NCI-H524 treated with DMSO at 0.1 percent for 48 hours (cell line): ENCODE results near the gene IL31RA.
"Not testable (repeated sequence)": the region's sequence is repeated elsewhere in the genome, so short reads cannot be mapped to it uniquely, and the experiment has no call there.

Source experiments
- DNase-seq: peaks from one replicate; lab custom pipeline; 2025; lab: John Stamatoyannopoulos, UW

Gene IL31RA

GRCh38 chr5:55850839-55851674, at the start of gene IL31RA:
IL31RA (plus strand) TSS chr5:55851357; CDS start chr5:55851571, 214 bp downstream.
- no peak for DNase-seq

DNA sequence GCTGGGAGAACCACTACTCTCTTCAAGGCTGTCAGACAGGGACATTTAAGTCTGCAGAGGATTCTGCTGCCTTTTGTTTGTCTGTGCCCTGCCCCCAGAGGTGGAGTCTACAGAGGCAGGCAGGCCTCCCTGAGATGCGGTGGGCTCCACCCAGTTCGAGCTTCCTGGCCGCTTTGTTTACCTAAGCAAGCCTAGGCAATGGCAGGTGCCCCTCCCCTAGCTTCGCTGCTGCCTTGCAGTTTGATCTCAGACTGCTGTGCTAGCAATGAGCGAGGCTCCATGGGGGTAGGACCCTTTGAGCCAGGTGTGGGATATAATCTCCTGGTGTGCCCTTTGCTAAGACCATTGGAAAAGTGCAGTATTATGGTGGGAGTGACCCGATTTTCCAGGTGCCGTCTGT, 42.3 kb upstream of the IL31RA start:
- not testable (repeated sequence) for DNase-seq

DNA sequence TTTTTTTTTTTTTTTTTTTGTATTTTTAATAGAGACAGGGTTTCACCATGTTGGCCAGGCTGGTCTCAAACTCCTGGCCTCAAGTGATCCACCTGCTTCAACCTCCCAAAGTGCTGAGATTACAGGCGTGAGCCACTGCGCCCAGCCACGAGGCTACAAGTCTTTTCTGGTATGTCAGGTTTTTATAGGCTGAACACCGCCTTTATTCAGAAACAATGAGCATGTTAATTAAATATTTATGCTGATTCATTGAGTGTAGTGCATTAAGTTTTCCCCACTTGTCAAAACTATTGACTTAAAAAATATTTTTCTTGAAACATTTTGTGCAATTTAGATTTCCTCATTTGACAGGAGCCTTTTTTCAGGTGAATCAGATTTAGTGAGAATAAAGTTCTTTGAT, 35.2 kb upstream of the IL31RA start:
- DNase-seq, result not testable (repeated sequence)

DNA sequence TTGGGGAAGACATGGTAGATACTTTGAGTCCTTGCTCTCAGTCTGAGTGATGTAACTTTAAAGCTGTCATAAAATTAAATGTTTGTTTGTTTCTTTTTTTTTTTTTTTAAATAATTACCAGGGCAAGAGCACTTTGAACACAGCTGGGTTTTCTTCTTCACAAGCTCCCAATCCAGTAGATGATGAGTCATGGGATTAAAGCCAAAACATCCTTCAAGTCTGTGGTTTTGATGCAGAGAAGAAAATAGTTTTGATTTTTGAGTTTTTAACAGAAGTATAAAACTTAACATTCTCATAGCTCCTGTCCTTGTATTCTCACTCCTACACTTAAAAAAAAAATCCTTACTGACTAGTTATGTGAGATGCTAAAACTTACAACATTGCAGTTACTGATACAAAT, 34.8 kb upstream of the IL31RA start:
- DNase-seq, result no peak

DNA sequence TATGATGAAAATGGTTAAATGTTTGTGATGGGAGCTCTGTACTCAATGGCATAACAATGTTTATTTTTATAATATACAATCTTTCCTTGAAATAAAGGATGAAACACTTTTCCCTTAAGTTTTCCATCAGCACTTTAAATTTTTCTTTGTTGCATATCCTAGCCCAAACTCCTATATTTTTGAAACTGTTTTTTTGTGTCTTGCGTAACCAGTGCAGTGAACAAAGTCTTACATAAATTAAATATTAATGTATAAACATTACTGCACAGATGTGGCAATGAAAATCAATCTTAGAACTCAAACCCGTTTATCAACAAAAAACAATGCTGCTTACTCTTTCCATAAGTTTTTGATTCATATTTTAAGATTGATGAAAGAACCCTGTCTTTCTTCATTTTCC, 34.1 kb upstream of the IL31RA start:
- DNase-seq, result no peak

DNA sequence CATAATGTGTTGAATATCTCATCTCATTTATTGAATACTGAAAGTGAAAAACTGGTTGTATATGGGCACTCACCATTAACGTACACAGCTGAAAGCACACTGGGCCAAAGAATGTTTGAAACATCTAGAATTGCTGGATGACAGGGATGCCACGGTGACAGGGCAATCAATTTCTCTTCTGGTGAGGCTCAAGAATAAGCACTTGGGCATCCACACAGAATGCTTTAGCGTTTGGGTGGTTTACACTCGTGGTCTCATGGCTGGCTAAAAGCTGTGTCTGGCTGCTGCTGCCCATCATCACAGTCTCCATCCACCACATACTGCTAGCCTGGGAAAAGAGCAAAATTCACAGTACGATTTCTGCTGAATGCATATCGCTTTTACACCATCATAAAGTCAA, 30.7 kb upstream of the IL31RA start:
- no peak for DNase-seq

DNA sequence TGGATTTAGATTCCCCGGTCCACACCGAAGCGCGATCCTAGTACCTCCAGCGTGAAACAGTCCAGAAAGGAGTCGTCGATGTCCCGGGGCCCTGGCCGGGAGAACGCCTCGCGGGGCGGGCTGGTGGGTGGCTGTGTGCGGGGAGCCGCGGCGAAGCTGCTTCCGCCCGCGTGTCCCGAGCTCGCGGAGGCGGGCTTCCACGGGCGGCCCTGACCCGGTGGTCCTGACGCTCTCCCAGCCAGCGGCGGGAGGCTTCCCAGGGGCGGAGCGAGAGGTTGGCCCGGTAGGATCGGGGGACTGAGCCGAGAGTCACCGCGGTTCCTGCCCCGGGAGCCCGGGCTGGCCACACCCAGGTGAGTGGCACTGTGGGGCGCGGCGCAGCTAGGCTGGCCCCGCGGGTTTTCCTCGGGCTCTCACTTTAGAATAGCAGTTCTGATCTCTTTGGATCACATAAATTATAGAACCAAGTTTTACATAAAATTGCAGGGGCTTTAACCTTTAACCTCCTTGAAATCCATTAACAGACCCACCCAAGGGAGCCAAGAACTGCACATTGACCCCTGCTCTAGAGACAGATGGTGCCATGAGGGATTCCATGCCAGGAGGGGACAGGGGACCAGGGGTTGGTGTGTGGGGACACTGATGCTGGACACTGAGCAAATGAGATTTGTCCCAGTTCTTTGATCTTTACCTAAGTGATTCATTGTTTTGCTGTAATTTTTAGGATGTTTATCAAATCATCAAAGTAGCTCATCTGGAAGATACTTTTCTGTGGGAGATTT, 29.2 kb upstream of the IL31RA start:
- DNase-seq, result no peak

DNA sequence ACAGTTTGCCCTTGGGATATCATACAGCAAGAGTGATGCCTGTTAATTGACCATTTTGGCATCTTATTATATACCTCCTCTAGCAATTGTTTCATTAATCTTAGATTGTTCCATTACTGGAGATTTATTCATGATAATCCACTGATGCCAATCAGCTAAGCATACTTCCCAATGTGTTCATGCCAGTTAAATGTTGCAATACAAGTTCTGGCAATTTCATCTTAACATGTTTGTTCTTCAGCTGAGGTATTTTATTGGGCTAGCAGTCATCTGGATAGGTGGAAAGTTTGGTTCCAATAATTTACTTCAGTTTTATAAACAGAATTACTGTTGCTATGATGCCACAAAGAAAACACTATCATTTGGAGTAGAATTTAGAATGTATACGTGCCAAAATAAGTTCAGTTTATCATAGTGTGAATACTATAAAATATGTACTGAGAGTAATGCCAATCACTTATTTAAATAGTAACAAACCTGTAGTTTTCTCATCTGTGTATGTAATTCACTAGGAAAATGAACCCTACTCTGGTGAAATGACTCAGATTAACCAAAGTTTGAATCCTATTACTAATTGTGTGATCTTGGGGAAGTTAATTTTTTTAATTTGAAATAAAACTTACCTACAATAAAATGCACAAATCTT, 27.9 kb upstream of the IL31RA start:
- no peak for DNase-seq

DNA sequence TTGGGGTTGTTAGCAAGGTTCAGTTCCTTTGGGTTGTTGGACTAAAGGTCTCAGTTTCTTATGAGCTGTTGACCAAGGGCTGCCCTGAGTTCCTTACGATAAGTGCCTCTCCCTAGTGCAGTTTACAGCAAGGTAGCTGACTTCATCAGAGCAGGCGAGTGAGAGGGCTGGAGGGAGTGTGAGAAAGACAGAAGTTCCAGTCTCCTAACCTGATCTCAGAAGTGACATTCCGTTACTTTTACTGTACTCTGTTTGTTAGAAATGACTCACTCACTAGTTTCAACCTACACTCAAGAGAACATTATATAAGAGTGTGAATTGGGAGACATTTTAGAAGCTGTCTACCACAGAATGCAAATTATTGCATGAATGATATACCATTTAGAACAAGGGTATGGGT, 21.2 kb upstream of the IL31RA start:
- DNase-seq, result no peak

DNA sequence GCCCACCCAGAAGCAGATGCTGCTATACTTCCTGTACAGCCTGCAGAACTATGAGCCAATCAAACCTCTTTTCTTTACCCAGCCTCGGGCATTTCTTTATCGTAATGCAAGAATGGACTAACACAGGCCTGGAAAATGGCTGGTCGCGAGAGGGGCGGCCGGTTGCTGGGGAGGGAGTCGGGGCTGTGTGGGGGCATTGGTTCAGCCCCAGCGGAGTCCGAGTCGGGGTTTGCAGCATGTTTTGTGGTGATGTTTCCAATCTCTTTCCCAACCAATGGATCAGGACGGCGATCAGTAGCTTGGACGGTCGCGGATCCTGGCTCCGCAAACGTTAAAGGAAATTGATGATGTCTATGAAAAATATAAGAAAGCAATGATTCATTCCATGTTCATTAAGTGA, 18.7 kb upstream of the IL31RA start:
- DNase-seq, result no peak

DNA sequence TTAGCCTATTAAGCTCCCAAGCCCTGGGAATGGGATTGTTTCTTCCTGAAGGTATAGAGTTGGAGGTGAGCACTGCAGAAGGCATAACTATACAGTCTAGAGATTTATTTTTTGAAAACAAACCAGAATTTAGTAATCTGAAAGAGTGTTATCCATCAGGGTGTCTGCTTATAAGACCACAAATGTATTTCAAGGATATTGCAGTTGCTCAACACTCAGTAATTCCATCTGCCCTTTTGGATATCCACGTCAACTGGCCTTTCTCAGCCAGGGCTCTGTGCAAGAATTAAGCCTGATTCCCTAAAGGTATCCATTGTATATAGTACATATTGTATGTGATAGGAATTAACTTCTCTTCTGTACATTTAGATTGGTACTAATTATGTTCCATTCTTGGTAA, 15.0 kb upstream of the IL31RA start:
- DNase-seq, result no peak

- no peak for DNase-seq
Measured at GRCh38 chr5:55841976-55842375, 9.2 kb upstream of the IL31RA start.

GRCh38 chr5:55847837-55848236, 3.3 kb upstream of the IL31RA start:
- no peak for DNase-seq

- DNase-seq, result no peak
Measured at GRCh38 chr5:55848783-55849182, 2.4 kb upstream of the IL31RA start.

- no peak for DNase-seq
Measured at GRCh38 chr5:55851675-55851979, 470 bp downstream of the IL31RA start.

- DNase-seq, result no peak
Measured at GRCh38 chr5:55852503-55852902, 1.3 kb downstream of the IL31RA start.

GRCh38 chr5:55853041-55853670, 2.0 kb downstream of the IL31RA start:
- no peak for DNase-seq

DNA sequence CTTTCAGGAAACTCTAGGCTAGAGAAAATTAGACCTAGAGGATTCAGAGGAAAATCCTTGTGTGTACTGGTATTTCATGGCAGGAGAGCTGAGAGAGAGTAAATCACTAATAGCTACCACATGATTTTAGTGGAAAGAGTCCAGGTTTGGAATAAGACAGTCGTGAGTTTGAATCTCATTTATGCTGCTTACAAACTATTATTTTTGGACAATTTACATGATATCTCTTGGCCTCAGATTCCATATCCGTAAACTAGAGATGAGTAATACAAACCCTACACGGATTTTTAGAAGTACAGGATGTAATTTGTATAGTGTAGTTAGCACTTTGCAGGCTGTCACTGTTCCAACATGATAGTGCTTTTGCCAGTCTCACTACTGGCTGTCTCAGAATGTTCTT, 2.7 kb downstream of the IL31RA start:
- no peak for DNase-seq

DNA sequence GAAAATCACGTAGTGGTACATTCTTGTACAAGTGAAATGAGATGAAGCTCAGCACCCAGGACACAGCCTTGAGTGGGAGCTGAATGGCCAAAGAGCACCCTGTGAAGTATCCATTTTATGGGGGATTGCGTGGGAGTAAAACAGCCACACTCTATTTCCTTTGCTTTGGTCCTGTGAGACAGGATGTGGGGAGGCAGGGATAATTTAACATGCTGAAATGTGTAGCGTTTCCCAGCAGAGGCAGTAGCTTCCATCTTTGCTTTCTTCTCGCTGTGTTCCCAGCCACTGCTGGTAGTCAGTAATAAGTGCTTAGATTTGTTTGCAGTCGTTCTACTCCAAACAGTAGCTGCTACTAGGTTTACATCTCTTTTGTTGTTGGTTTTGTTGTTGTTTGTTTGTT, 4.4 kb downstream of the IL31RA start:
- DNase-seq, result no peak

DNA sequence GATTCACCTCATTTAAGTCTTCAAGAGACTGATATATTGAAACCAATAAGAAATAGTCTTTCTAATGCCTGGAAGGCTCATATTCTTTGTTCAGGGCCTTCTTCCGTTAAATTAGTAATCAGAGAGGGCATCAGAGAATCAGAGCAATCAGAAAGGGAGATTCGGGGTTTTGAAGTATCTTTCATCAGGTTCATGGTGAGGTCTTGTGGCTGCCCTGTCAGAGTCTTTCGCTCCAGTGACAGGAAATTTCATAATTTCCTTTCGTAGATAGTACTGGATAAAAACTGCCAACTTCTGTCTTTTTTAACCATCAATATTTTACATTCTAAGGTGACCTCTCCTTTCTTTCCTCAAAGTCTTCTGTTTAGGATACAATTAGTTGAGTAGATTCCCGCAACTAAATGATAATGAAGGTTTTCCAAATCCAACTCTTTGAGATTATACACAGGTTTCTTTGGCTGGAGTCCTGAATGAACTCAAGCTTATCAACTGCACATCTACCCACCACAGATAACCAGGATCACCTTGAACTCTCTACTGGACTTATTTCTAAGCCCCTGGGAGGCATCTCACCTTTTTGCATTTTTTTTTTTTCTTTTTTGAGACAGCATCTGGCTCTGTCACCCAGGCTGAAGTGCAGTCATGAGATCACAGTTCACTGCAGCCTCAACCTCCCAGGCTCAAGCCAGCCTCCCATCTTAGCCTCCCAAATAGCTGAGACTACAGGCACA, 5.5 kb downstream of the IL31RA start:
- DNase-seq, result no peak

GRCh38 chr5:55857247-55857640, 6.1 kb downstream of the IL31RA start:
- DNase-seq, result no peak

DNA sequence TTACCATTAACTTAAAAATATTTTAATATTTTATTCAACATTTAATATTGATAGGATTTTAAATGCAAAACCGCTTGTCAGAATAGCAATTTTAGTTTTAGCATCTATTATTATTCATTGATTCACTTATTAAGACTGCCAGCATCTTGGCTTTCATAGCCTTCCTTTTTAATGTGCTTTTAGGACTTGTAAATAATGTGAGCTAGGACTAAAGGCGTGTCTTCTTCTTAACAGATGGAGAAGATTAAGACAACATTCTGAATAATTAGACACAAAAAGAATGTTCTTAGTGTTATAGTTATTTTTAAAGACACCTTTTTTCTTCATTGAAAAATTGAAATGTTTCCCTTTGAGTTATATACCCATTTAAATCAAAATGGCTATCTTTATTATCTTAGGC, 6.9 kb downstream of the IL31RA start:
- no peak for DNase-seq
